Vagina (tissue), 2 donors: ENCODE measurements around the gene MRPS22.

ENCODE experiments used
- POLR2A ChIP-seq, 2 donors: fragments of 450-650 bp; IDR thresholded peaks; one replicate each; pipeline ENCODE4 v1.6.1; 2017; ENCODE audit warnings: antibody characterized with exemption in 2 of 2, mild to moderate bottlenecking in 2 of 2, moderate library complexity in 2 of 2
- POLR2AphosphoS5 ChIP-seq, 2 donors: sonication (generic); formaldehyde crosslinking; IDR thresholded peaks; one replicate each; pipeline ENCODE4 v1.9.0; 2017; ENCODE audit warnings: antibody characterized with exemption in 2 of 2, mild to moderate bottlenecking in 2 of 2, low read depth in 1 of 2; ENCODE audit not compliant: insufficient read depth in 1 of 2
- TF ChIP-seq, protein P1 (sequence below), 3 experiments: fragments of 450-650 bp in 2 of 3; fragments of 200-600 bp in 1 of 3; sonication (generic) in 1 of 3; IDR thresholded peaks; one replicate each; pipeline ENCODE4 v1.5.1; 2017 to 2019; ENCODE audit warnings: antibody characterized with exemption in 3 of 3, mild to moderate bottlenecking in 2 of 3, moderate library complexity in 2 of 3

DNA sequence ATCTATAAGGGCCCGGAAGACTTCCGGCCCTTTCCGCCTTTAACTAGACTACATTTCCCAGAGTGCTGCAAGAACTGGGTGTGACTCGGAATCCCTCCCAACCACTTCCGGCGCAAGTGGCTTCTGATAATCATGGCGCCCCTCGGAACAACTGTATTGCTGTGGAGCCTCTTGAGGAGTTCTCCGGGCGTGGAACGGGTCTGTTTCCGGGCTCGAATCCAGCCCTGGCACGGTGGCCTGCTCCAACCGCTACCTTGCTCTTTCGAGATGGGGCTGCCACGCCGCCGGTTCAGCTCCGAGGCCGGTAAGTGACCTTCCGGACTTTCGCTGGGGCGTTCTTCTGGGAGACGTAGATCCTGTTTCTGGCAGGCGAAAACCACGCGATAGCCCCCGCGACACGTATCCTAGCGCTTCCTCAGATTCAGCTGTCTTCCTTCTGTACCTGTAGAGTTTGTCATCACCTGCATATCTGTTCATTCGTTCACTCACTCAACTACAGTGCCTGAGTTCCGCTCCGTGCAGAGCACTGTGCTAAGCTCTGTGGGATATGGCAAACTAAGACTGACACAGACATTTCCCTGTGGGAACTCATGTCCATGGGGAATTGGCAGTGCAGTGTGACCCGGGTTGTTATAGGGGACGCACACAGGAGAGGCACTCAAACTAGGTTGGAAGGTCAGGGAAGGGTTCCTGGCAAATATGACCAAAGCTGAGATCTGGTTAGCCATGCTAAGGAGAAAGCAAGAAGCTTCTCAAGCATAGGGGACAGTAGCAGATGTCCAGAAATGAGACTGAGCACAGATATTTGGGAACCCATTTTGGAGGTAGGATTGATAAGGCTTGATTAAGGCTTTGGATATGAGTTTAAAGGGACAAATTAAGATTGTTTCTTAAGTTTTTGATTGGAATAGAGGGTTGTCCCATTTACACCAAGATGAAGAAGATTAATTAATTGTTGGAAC is at the start of gene MRPS22:
- peak in 1 of 2 donors; percentile 34 for TF ChIP-seq POLR2A (IDR thresholded peaks at IDR 0.05)
- TF ChIP-seq, protein P1, sequence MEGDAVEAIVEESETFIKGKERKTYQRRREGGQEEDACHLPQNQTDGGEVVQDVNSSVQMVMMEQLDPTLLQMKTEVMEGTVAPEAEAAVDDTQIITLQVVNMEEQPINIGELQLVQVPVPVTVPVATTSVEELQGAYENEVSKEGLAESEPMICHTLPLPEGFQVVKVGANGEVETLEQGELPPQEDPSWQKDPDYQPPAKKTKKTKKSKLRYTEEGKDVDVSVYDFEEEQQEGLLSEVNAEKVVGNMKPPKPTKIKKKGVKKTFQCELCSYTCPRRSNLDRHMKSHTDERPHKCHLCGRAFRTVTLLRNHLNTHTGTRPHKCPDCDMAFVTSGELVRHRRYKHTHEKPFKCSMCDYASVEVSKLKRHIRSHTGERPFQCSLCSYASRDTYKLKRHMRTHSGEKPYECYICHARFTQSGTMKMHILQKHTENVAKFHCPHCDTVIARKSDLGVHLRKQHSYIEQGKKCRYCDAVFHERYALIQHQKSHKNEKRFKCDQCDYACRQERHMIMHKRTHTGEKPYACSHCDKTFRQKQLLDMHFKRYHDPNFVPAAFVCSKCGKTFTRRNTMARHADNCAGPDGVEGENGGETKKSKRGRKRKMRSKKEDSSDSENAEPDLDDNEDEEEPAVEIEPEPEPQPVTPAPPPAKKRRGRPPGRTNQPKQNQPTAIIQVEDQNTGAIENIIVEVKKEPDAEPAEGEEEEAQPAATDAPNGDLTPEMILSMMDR (IDR thresholded peaks at IDR 0.05), result no peak
- TF ChIP-seq POLR2AphosphoS5 (IDR thresholded peaks at IDR 0.05; ENCODE audit: insufficient read depth in 1 of 2, low read depth in 1 of 2), result peak; percentile 76 to 91
